DND-41 (cell line): ENCODE measurements around the gene SNAP47.

Experiments used
- EZH2 ChIP-seq: IDR thresholded peaks from 3 replicates; pipeline ENCODE4 v1.6.1; 2012; ENCODE audit warnings: borderline replicate concordance, low read depth, mild to moderate bottlenecking, moderate library complexity, low read length, inconsistent platforms; ENCODE audit not compliant: severe bottlenecking
- TF ChIP-seq, protein P1 (sequence below): IDR thresholded peaks from 2 replicates; pipeline ENCODE4 v1.5.1; 2012; ENCODE audit warnings: borderline replicate concordance, low read length, moderate library complexity, mild to moderate bottlenecking; ENCODE audit not compliant: poor library complexity, severe bottlenecking; ENCODE audit errors: extremely low read depth

DNA sequence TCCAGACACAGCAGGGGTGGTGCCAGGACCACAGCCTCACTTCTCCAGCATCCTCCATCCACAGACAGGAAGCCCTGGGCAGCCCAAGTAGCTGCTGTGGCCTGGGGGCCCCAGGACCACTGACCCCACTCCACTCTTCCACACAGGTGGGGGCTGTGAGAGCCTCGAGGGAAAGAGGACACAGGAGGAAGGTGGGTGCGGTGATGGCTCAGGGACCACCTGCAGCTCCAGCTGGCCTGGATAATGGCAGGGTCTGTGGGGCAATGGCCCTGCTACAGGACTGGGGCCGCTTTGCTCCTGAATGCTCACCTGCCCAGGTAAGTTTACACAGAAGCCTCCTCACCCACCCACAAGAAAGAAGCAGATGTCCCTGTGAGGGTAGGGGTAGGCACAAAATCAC, 61.9 kb downstream of the SNAP47 start:
- TF ChIP-seq, protein P1, sequence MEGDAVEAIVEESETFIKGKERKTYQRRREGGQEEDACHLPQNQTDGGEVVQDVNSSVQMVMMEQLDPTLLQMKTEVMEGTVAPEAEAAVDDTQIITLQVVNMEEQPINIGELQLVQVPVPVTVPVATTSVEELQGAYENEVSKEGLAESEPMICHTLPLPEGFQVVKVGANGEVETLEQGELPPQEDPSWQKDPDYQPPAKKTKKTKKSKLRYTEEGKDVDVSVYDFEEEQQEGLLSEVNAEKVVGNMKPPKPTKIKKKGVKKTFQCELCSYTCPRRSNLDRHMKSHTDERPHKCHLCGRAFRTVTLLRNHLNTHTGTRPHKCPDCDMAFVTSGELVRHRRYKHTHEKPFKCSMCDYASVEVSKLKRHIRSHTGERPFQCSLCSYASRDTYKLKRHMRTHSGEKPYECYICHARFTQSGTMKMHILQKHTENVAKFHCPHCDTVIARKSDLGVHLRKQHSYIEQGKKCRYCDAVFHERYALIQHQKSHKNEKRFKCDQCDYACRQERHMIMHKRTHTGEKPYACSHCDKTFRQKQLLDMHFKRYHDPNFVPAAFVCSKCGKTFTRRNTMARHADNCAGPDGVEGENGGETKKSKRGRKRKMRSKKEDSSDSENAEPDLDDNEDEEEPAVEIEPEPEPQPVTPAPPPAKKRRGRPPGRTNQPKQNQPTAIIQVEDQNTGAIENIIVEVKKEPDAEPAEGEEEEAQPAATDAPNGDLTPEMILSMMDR, result no peak
- TF ChIP-seq EZH2, result no peak
